ENCODE measurements around the gene PIGN. TPM values are rescaled to one million over a fixed set of nuclear protein-coding genes. Genes with fewer than 3 reads are reported as not detected.

Gene PIGN
- total and polyA plus RNA-seq, 2 of the 8 experiments (the other 6 are each of a cell fraction or from before 2014, with no cell fraction given): 20.9 to 26.3 TPM

GRCh38 chr18:62080172-62080900 is 106.5 kb downstream of the PIGN start:
- Histone ChIP-seq H4K91ac (replicated peaks; ENCODE audit: insufficient read length, low read length) (no peak overlapping the region), H3K56ac (replicated peaks; ENCODE audit: insufficient read length, low read depth, low read length) (no peak overlapping the region), H4K8ac (ENCODE audit: extremely low read depth, insufficient read depth, low read length) (no peak overlapping the region), H4K20me1 (replicated peaks in 1 of 2; ENCODE audit: control insufficient read depth in 1 of 2, insufficient read depth in 2 of 2, low read length in 2 of 2) (no peaks in the 10 kb centered on the region), H3K23me2 (ENCODE audit: low read depth, low read length) (no peaks in the 10 kb centered on the region), H3K23ac (ENCODE audit: insufficient read length) (no peak overlapping the region), H3K14ac (ENCODE audit: insufficient read length) (no peak overlapping the region), H2AK5ac (ENCODE audit: low read depth, low read length) (no peak overlapping the region), H2BK15ac (ENCODE audit: low read length) (no peak overlapping the region), H3K18ac (ENCODE audit: extremely low read depth, low read length) (no peak overlapping the region), H3K9ac (replicated peaks in 1 of 4; ENCODE audit: extremely low read depth in 1 of 4, low read depth in 3 of 4, low read length in 3 of 4) (no peak overlapping the region), H3K4me1 (replicated peaks in 1 of 4; ENCODE audit: control insufficient read depth in 3 of 4, insufficient read depth in 4 of 4, low read length in 3 of 4) (no peaks in the 10 kb centered on the region), H3K27me3 (replicated peaks in 1 of 4; ENCODE audit: control insufficient read depth in 3 of 4, extremely low read depth in 1 of 4, insufficient read depth in 3 of 4, low read length in 3 of 4) (no peaks in the 10 kb centered on the region), H3K4ac (replicated peaks; ENCODE audit: insufficient read length, low read depth, low read length) (no peak overlapping the region), H2BK20ac (ENCODE audit: low read length) (no peak overlapping the region), H3K79me1 (ENCODE audit: low read depth, low read length) (no peaks in the 10 kb centered on the region), H4K5ac (ENCODE audit: insufficient read length, low read depth, low read length) (no peak overlapping the region), H3K79me2 (ENCODE audit: control insufficient read depth in 1 of 2, insufficient read depth in 2 of 2, low read length in 2 of 2) (no peaks in the 10 kb centered on the region), H2AFZ (ENCODE audit: low read length) (no peak overlapping the region), H2BK120ac (replicated peaks; ENCODE audit: low read depth, low read length) (no peak overlapping the region), H2BK5ac (ENCODE audit: low read depth, low read length) (no peak overlapping the region), H3K36me3 (ENCODE audit: control insufficient read depth in 2 of 4, insufficient read depth in 4 of 4, low read length in 3 of 4) (no peaks in the 10 kb centered on the region), H3K27ac (ENCODE audit: low read depth, low read length) (no peak overlapping the region), H3K4me3 (ENCODE audit: extremely low read depth in 1 of 4, insufficient read depth in 2 of 4, low read depth in 3 of 4, low read length in 4 of 4) (no peak overlapping the region), H3K4me2 (ENCODE audit: insufficient read depth in 1 of 2, low read depth in 2 of 2, low read length in 2 of 2) (no peak overlapping the region), H2BK12ac (ENCODE audit: low read depth, low read length) (no peak overlapping the region), H3K9me3 (ENCODE audit: insufficient read depth in 2 of 2, low read depth in 1 of 2, low read length in 1 of 2) (no peaks in the 10 kb centered on the region)
- ChIA-PET CTCF (ENCODE audit: partially characterized antibody) (interaction anchor here (1.0 kb wide), 1 partner anchor 498 kb away, joined by 3 read pairs; no protein-coding TSS in a partner anchor), POLR2A (ENCODE audit: partially characterized antibody) (no interaction called here)
- WGBS, 2 experiments (ENCODE audit: extremely low coverage in 1 of 2, insufficient coverage in 1 of 2, insufficient read length in 1 of 2, insufficient replicate concordance in 2 of 2, low coverage in 1 of 2, low lambda C conversion rate in 2 of 2, missing lambda C conversion rate in 1 of 2): 88% methylated on average over 5 of the region's 5 CpGs; no CpG with 5 or more reads in 1 of the 2 experiments
- DNase-seq (ENCODE audit: low read depth in 1 of 2, low spot score in 2 of 2): no peak
- no peak for FAIRE-seq
- no peak for TF ChIP-seq SP4 (IDR thresholded peaks at IDR 0.05; ENCODE audit: low read length)
- no peak for TF ChIP-seq SP2 (IDR thresholded peaks at IDR 0.05; ENCODE audit: low read length)
- no peak for TF ChIP-seq FOSL1 (IDR thresholded peaks at IDR 0.05; ENCODE audit: insufficient read depth, low read depth, low read length)
- no peak for TF ChIP-seq RFX5 (IDR thresholded peaks at IDR 0.05; ENCODE audit: borderline replicate concordance, low read depth, low read length)
- no peak for TF ChIP-seq KDM4A (IDR thresholded peaks at IDR 0.05; ENCODE audit: low read depth, low read length, severe bottlenecking)
- no peak for TF ChIP-seq EP300 (IDR thresholded peaks at IDR 0.05; ENCODE audit: borderline replicate concordance in 1 of 2, low read depth in 2 of 2, low read length in 2 of 2)
- TF ChIP-seq E2F6 (IDR thresholded peaks at IDR 0.05): no peak
- TF ChIP-seq ZNF274 (IDR thresholded peaks at IDR 0.05; ENCODE audit: borderline replicate concordance, extremely low read depth, low read length): no peak
- no peak for TF ChIP-seq JUND (IDR thresholded peaks at IDR 0.05; ENCODE audit: low read length)
- TF ChIP-seq TAF7 (optimal IDR thresholded peaks at IDR 0.05; ENCODE audit: borderline replicate concordance, low read depth, low read length): no peak
- no peak for TF ChIP-seq RAD21 (IDR thresholded peaks at IDR 0.05 in 1 of 2, conservative IDR thresholded peaks at IDR 0.05 in 1 of 2; ENCODE audit: low read depth in 2 of 2, low read length in 2 of 2)

All from H1 (cell line).